GM10248 (cell line): ENCODE measurements around the gene KREMEN1.

Experiments used
- CTCF ChIA-PET: fragments of 300-600 bp; sonication (Branson Sonifier 250); formaldehyde crosslinking; extraction: SDS; loops from one replicate; lab custom pipeline; 2021; ENCODE audit warnings: antibody characterized with exemption; lab: Yijun Ruan, JAX
- POLR2A ChIA-PET: fragments of 350-650 bp; sonication (Branson Sonifier 250); formaldehyde crosslinking; extraction: SDS; loops from one replicate; lab custom pipeline; 2020; ENCODE audit warnings: antibody characterized with exemption; lab: Yijun Ruan, JAX
- DNase-seq: peaks from one replicate; pipeline ENCODE4 v3.0.0; 2012; ENCODE audit errors: extremely low spot score
- CTCF ChIP-seq: IDR thresholded peaks from 2 replicates; pipeline ENCODE4 v1.5.1; 2012; ENCODE audit warnings: mild to moderate bottlenecking, low read depth; ENCODE audit errors: extremely low read depth, missing control alignments, control extremely low read depth

KREMEN1 gene

DNA sequence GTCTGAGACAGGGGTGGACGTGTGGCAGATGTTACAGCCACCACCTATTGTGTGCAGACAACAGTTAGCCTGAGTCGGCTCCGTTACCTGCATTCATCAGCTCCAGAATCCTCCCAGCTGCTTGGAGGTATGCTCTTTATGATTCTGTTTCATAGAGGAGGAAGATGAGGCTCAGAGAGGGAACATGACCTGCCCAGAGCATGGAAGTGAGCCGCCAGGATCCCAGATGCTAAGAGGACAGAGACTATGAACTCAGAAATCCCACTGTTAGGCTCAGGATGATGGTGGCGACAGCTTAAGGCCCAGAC, 134.4 kb downstream of the KREMEN1 start:
- ChIA-PET CTCF (interaction anchor here (0.7 to 7.1 kb wide), 4 partner anchors 17 to 53 kb away, joined by 3 to 49 read pairs (median 20); no protein-coding TSS in a partner anchor), POLR2A (no interaction called here)
- DNase-seq = no peak
- TF ChIP-seq CTCF = no peak

DNA sequence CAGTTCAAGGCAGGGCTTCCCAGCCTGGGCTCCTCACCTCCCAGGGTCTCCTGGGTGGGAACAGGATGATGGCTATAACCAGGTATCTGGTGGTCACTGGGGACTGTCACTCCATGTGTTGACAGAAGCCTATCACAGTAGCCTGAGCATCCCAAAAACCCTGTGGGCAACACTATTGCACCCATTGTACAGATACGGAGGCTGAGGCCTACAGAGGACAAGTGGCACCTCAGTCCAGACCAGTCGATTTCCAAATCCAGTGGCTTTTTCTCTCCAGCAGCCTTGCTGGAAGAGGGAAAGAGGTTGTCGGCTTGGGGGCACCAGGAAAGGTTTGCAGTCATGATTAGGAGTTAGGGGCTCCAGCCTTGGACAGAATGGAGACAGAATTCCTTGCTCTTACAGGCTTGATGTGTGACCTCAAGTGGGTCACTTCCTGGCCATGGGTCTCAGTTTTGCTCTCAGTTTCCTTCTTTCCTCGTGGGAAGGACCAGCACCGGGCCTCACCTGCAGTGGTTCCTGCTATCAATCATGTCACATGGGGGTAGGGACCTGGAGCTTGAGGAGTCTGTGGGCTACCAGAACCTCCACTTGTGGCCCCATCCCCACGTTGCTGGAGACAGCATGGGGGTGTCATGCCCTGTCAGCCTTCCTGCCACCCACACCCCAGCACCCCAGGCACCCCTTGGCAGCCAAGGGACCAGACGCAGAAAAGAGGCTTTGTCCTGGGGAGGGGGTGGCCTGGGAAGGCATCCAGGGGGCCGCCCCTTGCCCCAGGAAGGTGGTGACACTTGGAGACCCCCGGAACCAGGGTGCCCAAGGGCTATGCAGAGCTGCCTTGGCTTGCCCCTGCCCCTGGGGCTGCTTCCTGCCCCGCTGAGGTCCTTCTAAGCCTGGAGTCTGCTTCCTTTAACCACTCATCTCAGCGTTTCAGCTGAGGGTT, 135.0 kb downstream of the KREMEN1 start:
- CTCF ChIA-PET = interaction anchor here (1.4 to 2.4 kb wide), 3 partner anchors 14 to 39 kb away, joined by 3 to 8 read pairs (median 4); no protein-coding TSS in a partner anchor
- POLR2A ChIA-PET = no interaction called here
- no peak for DNase-seq
- no peak for TF ChIP-seq CTCF

- ChIA-PET CTCF (interaction anchor here (1.4 to 2.4 kb wide), 3 partner anchors 15 to 39 kb away, joined by 3 to 8 read pairs (median 4); no protein-coding TSS in a partner anchor), POLR2A (no interaction called here)
- no peak for DNase-seq
- TF ChIP-seq CTCF = no peak
Measured at GRCh38 chr22:29208502-29208862, 135.6 kb downstream of the KREMEN1 start.

DNA sequence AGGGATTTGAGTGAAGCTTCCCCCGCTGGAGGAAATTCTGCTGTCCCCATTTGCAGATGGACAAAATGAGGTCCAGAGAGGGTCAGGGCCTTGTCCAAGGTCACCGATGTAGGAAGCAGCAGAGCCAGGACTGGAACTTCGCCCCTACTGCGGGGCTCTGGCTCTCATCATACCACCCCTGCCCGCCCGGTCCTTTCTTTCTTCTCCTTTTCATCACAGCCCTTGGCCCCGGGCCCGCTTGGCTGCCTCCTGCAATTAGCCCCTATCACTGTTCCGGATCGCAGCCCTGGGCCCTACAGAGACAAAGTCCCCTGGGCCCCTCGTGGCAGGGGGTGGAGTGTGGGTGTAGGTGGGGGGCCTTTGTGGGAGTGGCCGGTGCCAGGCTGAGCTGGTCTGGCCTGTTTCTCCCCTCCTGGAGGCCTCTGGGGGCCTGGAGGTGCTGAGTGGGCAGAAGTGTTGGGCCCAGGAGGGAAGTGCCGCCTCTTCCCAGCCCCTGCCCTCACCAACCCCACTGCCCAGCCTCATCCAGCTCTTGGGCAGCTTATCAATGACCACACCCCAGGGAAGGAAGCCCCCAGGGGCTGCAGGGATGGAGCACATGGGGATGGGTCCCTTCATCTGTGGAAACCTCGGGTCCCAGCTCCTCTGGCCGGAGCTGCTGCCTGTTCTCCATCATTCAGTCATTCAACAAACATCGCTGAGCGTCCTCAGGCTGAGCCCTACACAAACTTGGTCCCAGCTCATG, 136.2 kb downstream of the KREMEN1 start:
- no peak for DNase-seq
- TF ChIP-seq CTCF = no peak
- ChIA-PET CTCF (interaction anchor here (1.4 to 2.4 kb wide), 3 partner anchors 15 to 38 kb away, joined by 3 to 8 read pairs (median 4); no protein-coding TSS in a partner anchor), POLR2A (no interaction called here)

DNA sequence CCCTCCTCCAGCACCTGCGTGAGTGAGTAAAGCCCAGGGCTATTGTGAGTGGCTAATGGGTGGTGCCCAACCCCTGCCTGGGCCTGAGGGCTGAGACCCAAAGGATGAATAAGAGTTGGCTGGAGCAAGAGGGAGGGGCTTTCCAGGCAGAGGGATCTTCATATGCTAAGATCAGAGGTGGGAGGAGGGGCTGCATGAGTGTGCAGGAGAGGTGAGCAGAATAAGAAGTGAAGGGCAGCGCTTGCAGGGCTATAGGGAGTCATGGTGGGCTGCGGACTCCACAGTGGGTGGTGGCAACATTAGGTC, 136.7 kb downstream of the KREMEN1 start:
- ChIA-PET POLR2A (no interaction called here), CTCF (interaction anchor here (1.4 to 2.4 kb wide), 2 partner anchors 16 to 36 kb away, joined by 3 to 8 read pairs; no protein-coding TSS in a partner anchor)
- no peak for DNase-seq
- TF ChIP-seq CTCF = no peak

GRCh38 chr22:29211066-29211465, 138.2 kb downstream of the KREMEN1 start:
- CTCF ChIA-PET = interaction anchor here (1.0 to 1.4 kb wide), 2 partner anchors 8 to 35 kb away, joined by 3 read pairs; no protein-coding TSS in a partner anchor
- no peak for TF ChIP-seq CTCF
- no peak for DNase-seq
- POLR2A ChIA-PET = no interaction called here
